Stimulated activated CD8-positive, alpha-beta memory T cell treated with anti-CD3 and anti-CD28 coated beads, Interleukin-7, amount 100 ng/mL, for 48 hours (primary cell): ENCODE measurements around the gene ETS2.
"Not testable (repeated sequence)": the region's sequence is repeated elsewhere in the genome, so short reads cannot be mapped to it uniquely, and the experiment has no call there.

Experiments used
- DNase-seq, 2 donors: peaks; one replicate each; pipeline ENCODE4 v3.0.0-alpha.2; 2020; ENCODE audit warnings: low read depth in 1 of 2; ENCODE audit errors: extremely low read depth in 1 of 2

ETS2 gene

GRCh38 chr21:38834725-38835124 is 29.0 kb downstream of the ETS2 start:
- no peak for DNase-seq

DNA sequence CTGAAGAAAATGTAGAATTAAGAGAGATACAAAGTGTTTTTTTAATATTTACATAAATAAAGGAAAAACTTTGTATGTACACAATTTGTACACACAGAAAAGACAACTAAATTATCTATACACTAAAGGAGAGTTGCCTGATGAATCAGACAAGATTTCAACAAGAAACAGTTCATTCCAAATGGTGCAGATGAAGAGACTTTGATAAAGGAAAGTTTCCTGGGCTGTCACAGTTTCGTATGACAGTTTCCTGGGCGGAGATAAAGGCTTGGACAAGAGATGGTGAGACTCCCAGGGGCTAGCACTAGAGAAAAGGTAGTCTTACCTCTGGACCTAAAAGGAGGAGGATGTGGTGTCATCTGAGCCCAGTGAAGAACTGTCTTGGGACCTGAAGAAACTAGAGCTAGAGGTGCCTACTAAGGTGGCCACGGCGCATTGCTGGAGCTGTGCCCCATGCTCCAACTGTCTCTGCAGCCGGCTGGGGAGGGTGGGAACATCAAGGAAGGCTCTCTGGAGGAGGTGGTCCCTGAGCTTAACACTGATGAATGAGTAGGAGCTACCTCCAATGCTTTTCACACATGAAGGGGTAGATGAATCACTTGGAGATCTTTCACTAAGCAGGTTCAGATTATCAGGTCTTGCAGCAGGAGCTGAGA is 32.2 kb downstream of the ETS2 start:
- no peak for DNase-seq

GRCh38 chr21:38838598-38839327 is 33.0 kb downstream of the ETS2 start:
- no peak for DNase-seq

DNA sequence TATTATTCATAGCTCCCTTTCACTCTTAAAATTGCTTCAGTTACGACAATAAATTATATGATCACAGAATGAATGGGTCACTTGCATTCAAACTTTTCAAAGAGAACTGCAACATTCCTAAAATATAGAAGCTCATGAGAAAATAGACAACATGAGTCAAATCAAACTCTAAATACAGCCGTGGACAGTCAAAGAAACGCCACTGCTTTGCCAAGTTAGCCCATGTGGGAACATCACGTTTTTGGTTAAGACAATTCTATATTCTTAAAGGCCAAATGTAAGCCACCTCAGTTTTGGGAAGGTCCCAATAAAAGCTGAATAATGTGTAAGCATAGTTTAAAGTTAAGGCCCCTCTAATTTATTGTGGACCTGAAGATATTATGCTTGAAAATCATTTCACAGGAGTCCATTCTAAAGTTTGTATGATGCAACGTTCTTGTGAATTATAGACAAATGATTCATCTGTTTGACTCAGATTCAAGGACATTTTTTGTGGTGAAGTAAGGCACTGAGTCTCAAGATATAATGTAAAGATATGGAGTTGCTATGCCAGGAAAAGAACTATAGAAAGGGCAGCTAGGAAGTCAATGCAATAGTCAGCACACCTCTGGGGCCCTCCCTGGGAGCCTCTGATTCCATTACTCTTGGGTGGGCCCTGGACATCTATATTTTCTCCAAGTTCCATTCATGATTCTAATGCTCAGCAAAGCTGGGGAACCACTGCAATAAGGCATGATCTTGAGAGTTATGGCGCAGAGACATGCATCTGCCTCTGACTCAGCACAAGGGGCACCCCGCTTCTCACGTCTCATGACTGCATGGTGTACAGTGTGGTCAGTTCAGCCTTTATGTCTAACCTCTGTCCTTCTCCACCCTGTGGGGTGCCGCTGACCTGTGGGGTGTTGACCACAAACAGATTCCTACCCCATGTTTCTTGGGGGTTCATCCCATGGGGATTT is 33.9 kb downstream of the ETS2 start:
- peak in 1 of 2 donors; percentile 45 for DNase-seq

- no peak for DNase-seq
These were observed 34.9 kb downstream of the ETS2 start for GRCh38 chr21:38840456-38841300.

DNA sequence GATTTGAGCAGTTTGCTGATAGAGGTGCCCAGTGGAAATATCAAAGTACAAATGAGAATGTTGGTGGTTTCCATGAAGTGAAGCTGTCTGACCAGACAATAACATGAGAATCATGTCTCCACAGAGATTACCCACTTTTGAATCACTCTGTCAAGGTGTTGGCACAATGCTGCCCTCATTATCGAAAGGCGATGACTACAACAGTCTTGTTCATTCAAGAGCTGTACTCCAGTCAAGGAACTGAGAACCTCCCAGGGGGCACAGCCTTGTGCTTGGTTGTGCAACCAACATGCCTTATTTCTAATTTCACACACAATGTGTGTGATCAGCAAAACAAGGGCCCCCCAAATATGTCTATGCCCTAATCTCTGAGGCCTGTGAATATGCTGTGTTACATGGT is 35.7 kb downstream of the ETS2 start:
- DNase-seq = no peak

DNA sequence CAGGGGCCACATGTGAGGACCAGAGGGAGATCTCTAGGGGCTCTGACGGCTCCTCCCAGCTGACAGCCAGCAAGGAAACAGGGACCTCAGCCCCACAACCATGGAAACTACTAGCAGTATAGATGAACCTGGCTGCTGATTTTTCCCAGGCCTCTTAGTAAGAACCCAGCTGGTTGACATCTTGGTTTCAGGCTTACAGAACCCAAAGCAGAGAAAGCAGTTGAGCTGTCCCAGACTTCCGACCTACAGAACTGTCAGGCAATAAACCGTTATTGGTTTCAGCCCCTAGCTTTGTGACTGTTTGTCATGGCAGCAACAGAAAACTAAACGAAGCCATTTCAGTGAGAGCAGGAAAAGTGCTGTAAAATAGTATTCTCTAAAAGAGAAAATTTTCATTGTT is 36.4 kb downstream of the ETS2 start:
- no peak for DNase-seq

DNA sequence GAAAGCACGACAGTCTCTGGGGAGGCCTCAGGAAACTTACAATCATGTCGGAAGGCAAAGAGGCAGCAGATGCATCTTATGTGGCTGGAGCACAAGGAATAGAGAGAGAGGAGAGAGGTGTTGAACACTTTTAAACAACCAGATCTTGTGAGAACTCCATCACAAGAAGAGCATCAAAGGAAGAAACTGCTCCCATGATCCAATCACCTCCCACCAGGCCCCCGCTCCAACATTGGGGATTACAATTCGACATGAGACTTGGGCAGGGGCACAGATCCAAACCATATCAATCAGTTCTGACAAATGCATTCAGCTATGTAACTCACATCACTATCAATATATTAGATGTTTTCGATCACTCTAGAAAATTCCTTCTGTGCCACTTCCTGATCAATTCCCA is 37.6 kb downstream of the ETS2 start:
- no peak for DNase-seq

- DNase-seq = no peak
These were observed 38.2 kb downstream of the ETS2 start for GRCh38 chr21:38843806-38844503.

GRCh38 chr21:38845374-38845773 is 39.6 kb downstream of the ETS2 start:
- not testable (repeated sequence) for DNase-seq

- no peak for DNase-seq
These were observed 41.8 kb downstream of the ETS2 start for GRCh38 chr21:38847556-38847955.

DNA sequence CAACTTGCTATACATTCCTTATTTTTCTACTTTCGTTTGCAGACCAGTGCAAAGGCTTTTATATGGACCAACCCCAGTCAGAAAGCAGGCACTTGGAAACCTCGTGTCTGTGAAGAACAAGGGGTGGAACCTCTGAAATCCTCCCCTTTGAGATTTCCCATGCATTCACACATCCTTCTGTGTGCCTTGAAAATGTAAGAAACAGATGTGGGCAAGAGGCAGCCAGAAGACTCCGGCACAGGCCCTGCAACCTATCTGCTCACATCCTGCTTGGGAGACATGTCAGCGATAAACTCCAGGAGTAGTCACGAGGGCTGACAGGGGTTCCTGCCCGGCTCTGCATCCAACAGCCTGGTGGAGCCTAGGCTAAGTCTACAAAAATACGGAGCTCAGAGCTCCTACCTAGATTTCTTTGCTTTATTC is 42.5 kb downstream of the ETS2 start:
- no peak for DNase-seq

DNA sequence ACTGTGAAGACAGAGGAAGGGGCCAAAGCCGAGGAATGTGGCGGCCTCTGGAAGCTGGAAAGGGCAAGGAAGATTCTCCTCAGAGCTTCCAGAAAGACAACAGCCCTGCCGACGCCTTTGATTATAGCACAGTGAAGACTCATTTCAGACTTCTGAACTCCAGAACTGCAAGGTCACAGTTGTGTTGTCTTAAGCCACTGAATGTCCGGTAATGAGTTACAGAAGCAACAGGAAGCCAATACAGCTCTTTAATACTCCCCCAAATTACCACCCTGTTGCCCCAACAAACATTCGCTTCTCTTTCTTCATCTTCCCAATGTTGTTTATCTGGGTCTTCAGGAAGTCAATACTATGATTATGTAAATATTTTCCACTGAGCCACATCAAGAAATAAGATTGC is 44.0 kb downstream of the ETS2 start:
- no peak for DNase-seq

- no peak for DNase-seq
These were observed 44.7 kb downstream of the ETS2 start for GRCh38 chr21:38850277-38850951.

GRCh38 chr21:38851101-38851500 is 45.4 kb downstream of the ETS2 start:
- DNase-seq = no peak

DNA sequence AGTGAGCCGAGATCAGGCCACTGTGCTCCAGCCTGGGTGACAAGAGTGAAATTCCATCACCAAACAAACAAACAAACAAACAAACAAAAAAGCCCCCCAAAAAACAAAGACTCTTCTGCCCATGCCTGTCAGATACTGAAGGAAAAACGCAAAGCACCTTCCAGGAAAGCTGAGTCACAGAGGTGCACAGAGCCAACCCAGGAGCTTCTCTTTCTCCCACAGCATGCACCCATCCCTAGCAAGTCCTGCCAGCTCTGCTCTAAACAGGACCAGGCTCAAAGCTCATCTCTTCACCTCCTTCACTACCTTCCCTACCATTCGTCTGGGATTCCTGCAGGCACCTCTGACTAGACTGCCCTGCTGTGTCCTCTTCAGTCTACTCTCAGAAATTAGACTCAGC is 46.5 kb downstream of the ETS2 start:
- DNase-seq = no peak

- no peak for DNase-seq
These were observed 47.0 kb downstream of the ETS2 start for GRCh38 chr21:38852708-38853107.

GRCh38 chr21:38853421-38853919 is 47.7 kb downstream of the ETS2 start:
- DNase-seq = no peak

- no peak for DNase-seq
These were observed 51.6 kb downstream of the ETS2 start for GRCh38 chr21:38857152-38857825.
